Measurements from ENCODE around the gene OAF. TPM values are rescaled to one million over a fixed set of nuclear protein-coding genes. Genes with fewer than 3 reads are reported as not detected.

Gene OAF
- total RNA-seq, 1 experiment from 2014 or later = 32.3 TPM

GRCh38 chr11:120182790-120183491 is 27.9 kb upstream of the OAF start:
- intact Hi-C loops (cut with micrococcal nuclease) = no loop called here
- no peaks in the 10 kb centered on the region for H3K9me3 ChIP-seq (ENCODE audit: control insufficient read depth in 1 of 2, insufficient read depth in 1 of 2, low read depth in 1 of 2, low read length in 2 of 2)
- ChIA-PET RAD21 (ENCODE audit: low non-redundant PET in 1 of 2, low total read pairs in 2 of 2, uncharacterized antibody in 2 of 2, unreplicated experiment in 2 of 2) (interaction anchor here (0.7 kb wide), 2 partner anchors 530 to 707 kb away, joined by 3 read pairs; no protein-coding TSS in a partner anchor), CTCF (no interaction called here), POLR2A (no interaction called here)
- no TSS peak for BruUV-seq (replicated peaks)
- H3K4me1 ChIP-seq (ENCODE audit: control insufficient read depth in 1 of 2, insufficient read depth in 2 of 2, low read length in 2 of 2) = peaks cover 0 to 17% of the 10 kb centered on the region in 2 experiments; a peak in 1 of 4 replicates
- no peak overlapping the region for H3K9ac ChIP-seq (ENCODE audit: low read length)
- no peak overlapping the region for H3K27ac ChIP-seq (ENCODE audit: low read depth, low read length)
- TF ChIP-seq CTCF (IDR thresholded peaks at IDR 0.05 in 2 of 3, conservative IDR thresholded peaks at IDR 0.05 in 1 of 3; ENCODE audit: borderline replicate concordance in 1 of 3, insufficient read depth in 1 of 3, low read depth in 2 of 3, low read length in 2 of 3) (peak; percentile 40 to 75 (median 59); a peak in 4 of 6 replicates), YY1 (IDR thresholded peaks at IDR 0.05; ENCODE audit: extremely low read depth, insufficient replicate concordance, low read depth, low read length) (no peak), FOSL1 (IDR thresholded peaks at IDR 0.05; ENCODE audit: low read depth) (no peak), EGR1 (IDR thresholded peaks at IDR 0.05; ENCODE audit: low read depth) (no peak), RAD21 (IDR thresholded peaks at IDR 0.05; ENCODE audit: low read depth) (peak; percentile 57)
- no peaks in the 10 kb centered on the region for H4K20me1 ChIP-seq (ENCODE audit: insufficient read depth)
- ATAC-seq (peak; percentile 94), DNase-seq (ENCODE audit: low read depth, low spot score) (no peak)
- H3K9me2 ChIP-seq (ENCODE audit: insufficient read depth) = no peaks in the 10 kb centered on the region
- H3K36me3 ChIP-seq (ENCODE audit: control insufficient read depth in 1 of 2, insufficient read depth in 2 of 2, low read length in 2 of 2) = no peaks in the 10 kb centered on the region
- no peaks in the 10 kb centered on the region for H3K79me2 ChIP-seq (ENCODE audit: insufficient read depth, low read length)
- H3K4me3 ChIP-seq (replicated peaks in 1 of 2; ENCODE audit: low read depth in 1 of 2, low read length in 2 of 2) = no peak overlapping the region
- no peak overlapping the region for H2AFZ ChIP-seq (ENCODE audit: low read depth, low read length, poor library complexity, severe bottlenecking)
- no peaks in the 10 kb centered on the region for H3K27me3 ChIP-seq (ENCODE audit: insufficient read depth, low read length)
- no peak overlapping the region for H3K4me2 ChIP-seq (ENCODE audit: low read length)

GRCh38 chr11:120183701-120184141 is 27.1 kb upstream of the OAF start:
- intact Hi-C loops (cut with micrococcal nuclease) = no loop called here
- Histone ChIP-seq H3K4me1 (ENCODE audit: control insufficient read depth in 1 of 2, insufficient read depth in 2 of 2, low read length in 2 of 2) (peaks cover 0 to 17% of the 10 kb centered on the region in 2 experiments; a peak in 1 of 4 replicates), H3K9me2 (ENCODE audit: insufficient read depth) (no peaks in the 10 kb centered on the region), H3K36me3 (ENCODE audit: control insufficient read depth in 1 of 2, insufficient read depth in 2 of 2, low read length in 2 of 2) (no peaks in the 10 kb centered on the region), H3K9me3 (ENCODE audit: control insufficient read depth in 1 of 2, insufficient read depth in 1 of 2, low read depth in 1 of 2, low read length in 2 of 2) (no peaks in the 10 kb centered on the region), H3K79me2 (ENCODE audit: insufficient read depth, low read length) (no peaks in the 10 kb centered on the region), H2AFZ (ENCODE audit: low read depth, low read length, poor library complexity, severe bottlenecking) (no peak overlapping the region), H3K27me3 (ENCODE audit: insufficient read depth, low read length) (no peaks in the 10 kb centered on the region), H3K4me3 (replicated peaks in 1 of 2; ENCODE audit: low read depth in 1 of 2, low read length in 2 of 2) (no peak overlapping the region), H3K4me2 (ENCODE audit: low read length) (no peak overlapping the region), H4K20me1 (ENCODE audit: insufficient read depth) (no peaks in the 10 kb centered on the region), H3K27ac (ENCODE audit: low read depth, low read length) (no peak overlapping the region), H3K9ac (ENCODE audit: low read length) (no peak overlapping the region)
- DNase-seq (ENCODE audit: low read depth, low spot score) (no peak), ATAC-seq (no peak)
- RAD21 ChIA-PET (ENCODE audit: low non-redundant PET in 1 of 2, low total read pairs in 2 of 2, uncharacterized antibody in 2 of 2, unreplicated experiment in 2 of 2) = no interaction called here
- POLR2A ChIA-PET = no interaction called here
- BruUV-seq (replicated peaks) = no TSS peak
- CTCF ChIA-PET = no interaction called here
- TF ChIP-seq SP1 (IDR thresholded peaks at IDR 0.05; ENCODE audit: low read depth) (no peak), RAD21 (IDR thresholded peaks at IDR 0.05; ENCODE audit: low read depth) (no peak), SRF (IDR thresholded peaks at IDR 0.05; ENCODE audit: low read depth) (no peak), ZNF274 (IDR thresholded peaks at IDR 0.05; ENCODE audit: low read depth, low read length) (no peak), EZH2phosphoT487 (IDR thresholded peaks at IDR 0.05; ENCODE audit: borderline replicate concordance) (no peak), POLR2AphosphoS5 (IDR thresholded peaks at IDR 0.05; ENCODE audit: low read depth, low read length) (no peak), ELF1 (IDR thresholded peaks at IDR 0.05; ENCODE audit: borderline replicate concordance, low read depth) (no peak), CBX3 (IDR thresholded peaks at IDR 0.05; ENCODE audit: low read depth) (no peak)
- TF ChIP-seq, protein P1, sequence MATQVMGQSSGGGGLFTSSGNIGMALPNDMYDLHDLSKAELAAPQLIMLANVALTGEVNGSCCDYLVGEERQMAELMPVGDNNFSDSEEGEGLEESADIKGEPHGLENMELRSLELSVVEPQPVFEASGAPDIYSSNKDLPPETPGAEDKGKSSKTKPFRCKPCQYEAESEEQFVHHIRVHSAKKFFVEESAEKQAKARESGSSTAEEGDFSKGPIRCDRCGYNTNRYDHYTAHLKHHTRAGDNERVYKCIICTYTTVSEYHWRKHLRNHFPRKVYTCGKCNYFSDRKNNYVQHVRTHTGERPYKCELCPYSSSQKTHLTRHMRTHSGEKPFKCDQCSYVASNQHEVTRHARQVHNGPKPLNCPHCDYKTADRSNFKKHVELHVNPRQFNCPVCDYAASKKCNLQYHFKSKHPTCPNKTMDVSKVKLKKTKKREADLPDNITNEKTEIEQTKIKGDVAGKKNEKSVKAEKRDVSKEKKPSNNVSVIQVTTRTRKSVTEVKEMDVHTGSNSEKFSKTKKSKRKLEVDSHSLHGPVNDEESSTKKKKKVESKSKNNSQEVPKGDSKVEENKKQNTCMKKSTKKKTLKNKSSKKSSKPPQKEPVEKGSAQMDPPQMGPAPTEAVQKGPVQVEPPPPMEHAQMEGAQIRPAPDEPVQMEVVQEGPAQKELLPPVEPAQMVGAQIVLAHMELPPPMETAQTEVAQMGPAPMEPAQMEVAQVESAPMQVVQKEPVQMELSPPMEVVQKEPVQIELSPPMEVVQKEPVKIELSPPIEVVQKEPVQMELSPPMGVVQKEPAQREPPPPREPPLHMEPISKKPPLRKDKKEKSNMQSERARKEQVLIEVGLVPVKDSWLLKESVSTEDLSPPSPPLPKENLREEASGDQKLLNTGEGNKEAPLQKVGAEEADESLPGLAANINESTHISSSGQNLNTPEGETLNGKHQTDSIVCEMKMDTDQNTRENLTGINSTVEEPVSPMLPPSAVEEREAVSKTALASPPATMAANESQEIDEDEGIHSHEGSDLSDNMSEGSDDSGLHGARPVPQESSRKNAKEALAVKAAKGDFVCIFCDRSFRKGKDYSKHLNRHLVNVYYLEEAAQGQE (IDR thresholded peaks at IDR 0.05; ENCODE audit: low read depth) = no peak

Data from HCT116 (cell line).